HCT116 (cell line): ENCODE measurements around the gene GPR27. TPM values are rescaled to one million over a fixed set of nuclear protein-coding genes. Genes with fewer than 3 reads are reported as not detected.

Experiments used
- ATAC-seq: fragments of 200-7000 bp; cut with Tn5 transposase; 2 replicates; pipeline ENCODE4 v1.9.1; 2020; ENCODE audit warnings: mild to moderate bottlenecking, moderate library complexity
- BruUV-seq: library from RNA; stranded (reverse); fragments of 400-500 nt; replicated peaks from 2 replicates; lab custom pipeline; 2021; lab: Mats Ljungman, UMichigan
- CTCF ChIA-PET: fragments of 300-600 bp; sonication (Branson Sonifier 250); formaldehyde crosslinking; loops from one replicate; lab custom pipeline; 2021; ENCODE audit warnings: antibody characterized with exemption; lab: Charles Lee
- POLR2A ChIA-PET: fragments of 300-600, 350-600 bp; sonication (Branson Sonifier 250); formaldehyde crosslinking; loops from one replicate; lab custom pipeline; 2021; ENCODE audit warnings: antibody characterized with exemption; lab: Charles Lee
- RAD21 ChIA-PET, 2 experiments: fragments of 300-600 bp; sonication (Branson Sonifier 250); formaldehyde crosslinking; loops; one replicate each; lab custom pipeline; 2023; ENCODE audit warnings: low total read pairs in 2 of 2; ENCODE audit not compliant: uncharacterized antibody in 2 of 2, unreplicated experiment in 2 of 2, low non-redundant PET in 1 of 2; lab: Charles Lee
- DNase-seq: peaks from one replicate; pipeline ENCODE4 v3.0.0-alpha.2; 2010; ENCODE audit warnings: low read depth, low spot score
- H2AFZ ChIP-seq: fragments of 200-600 bp; shearing (Covaris generic), sonication (generic); 2 replicates; pipeline ENCODE4 v1.6.1; 2017; ENCODE audit warnings: low read depth, mixed run types, mixed read lengths, antibody characterized with exemption, low read length; ENCODE audit not compliant: poor library complexity, severe bottlenecking
- H3K27ac ChIP-seq: 2 replicates; pipeline ENCODE4 v1.5.1; 2012; ENCODE audit warnings: low read depth, low read length
- H3K27me3 ChIP-seq: fragments of 200-600 bp; sonication (generic); 2 replicates; pipeline ENCODE4 v1.6.1; 2016; ENCODE audit warnings: mixed run types, low read length, mixed read lengths; ENCODE audit not compliant: insufficient read depth
- H3K36me3 ChIP-seq, 2 experiments: fragments of 200-500 bp in 1 of 2; fragments of 200-600 bp in 1 of 2; sonication (Bioruptor generic) in 1 of 2; sonication (generic) in 1 of 2; 2 replicates each; pipeline versions ENCODE4 v1.5.1 to v1.6.1; 2014 to 2016; ENCODE audit warnings: low read length in 2 of 2, inconsistent platforms in 1 of 2, mixed read lengths in 1 of 2, mixed run types in 1 of 2; ENCODE audit not compliant: insufficient read depth in 2 of 2, control insufficient read depth in 1 of 2
- H3K4me1 ChIP-seq, 2 experiments: fragments of 200-600 bp in 1 of 2; sonication (generic) in 1 of 2; 2 replicates each; pipeline versions ENCODE4 v1.5.1 to v1.6.1; 2012 to 2017; ENCODE audit warnings: low read length in 2 of 2, inconsistent platforms in 1 of 2, mild to moderate bottlenecking in 1 of 2, mixed read lengths in 1 of 2, mixed run types in 1 of 2, moderate library complexity in 1 of 2; ENCODE audit not compliant: insufficient read depth in 2 of 2, control insufficient read depth in 1 of 2
- H3K4me2 ChIP-seq: fragments of 200-600 bp; sonication (generic); 2 replicates; pipeline ENCODE4 v1.6.1; 2017; ENCODE audit warnings: mixed run types, low read length, mixed read lengths
- H3K4me3 ChIP-seq, 2 experiments: fragments of 200-600 bp in 1 of 2; sonication (generic) in 1 of 2; replicated peaks in 1 of 2; 2 replicates each; pipeline ENCODE4 v1.5.1; 2011 to 2016; ENCODE audit warnings: low read length in 2 of 2, control low read depth in 1 of 2, low read depth in 1 of 2, mild to moderate bottlenecking in 1 of 2, mixed read lengths in 1 of 2, mixed run types in 1 of 2
- H3K79me2 ChIP-seq: fragments of 200-600 bp; sonication (generic); 2 replicates; pipeline ENCODE4 v1.6.1; 2017; ENCODE audit warnings: mild to moderate bottlenecking, mixed run types, low read length, moderate library complexity, mixed read lengths; ENCODE audit not compliant: insufficient read depth
- H3K9ac ChIP-seq: fragments of 200-600 bp; sonication (generic); 2 replicates; pipeline ENCODE4 v1.6.1; 2016; ENCODE audit warnings: low read length, mixed read lengths
- H3K9me2 ChIP-seq: fragments of 200-600 bp; sonication (generic), shearing (Covaris generic); 2 replicates; pipeline ENCODE4 v1.6.1; 2017; ENCODE audit warnings: mixed run types, mild to moderate bottlenecking, moderate library complexity; ENCODE audit not compliant: insufficient read depth
- H3K9me3 ChIP-seq, 2 experiments: fragments of 200-500 bp in 1 of 2; fragments of 200-600 bp in 1 of 2; sonication (Bioruptor generic) in 1 of 2; sonication (generic) in 1 of 2; 2 replicates each; pipeline ENCODE4 v1.6.1; 2014 to 2017; ENCODE audit warnings: low read length in 2 of 2, mixed read lengths in 2 of 2, inconsistent platforms in 1 of 2, low read depth in 1 of 2, mild to moderate bottlenecking in 1 of 2, mixed run types in 1 of 2, moderate library complexity in 1 of 2; ENCODE audit not compliant: control insufficient read depth in 1 of 2, insufficient read depth in 1 of 2
- H4K20me1 ChIP-seq: fragments of 200-600 bp; sonication (generic), shearing (Covaris generic); 2 replicates; pipeline ENCODE4 v1.6.1; 2017; ENCODE audit warnings: mixed run types, mild to moderate bottlenecking, moderate library complexity; ENCODE audit not compliant: insufficient read depth
- CTCF ChIP-seq, 3 experiments: fragments of 200-600 bp in 1 of 3; sonication (generic) in 1 of 3; IDR thresholded peaks in 2 of 3; conservative IDR thresholded peaks in 1 of 3; 2 replicates each; pipeline ENCODE4 v1.5.1; 2012 to 2017; ENCODE audit warnings: low read depth in 2 of 3, low read length in 2 of 3, antibody characterized with exemption in 1 of 3, borderline replicate concordance in 1 of 3, control low read depth in 1 of 3, mild to moderate bottlenecking in 1 of 3, mixed read lengths in 1 of 3, mixed run types in 1 of 3, moderate library complexity in 1 of 3; ENCODE audit not compliant: insufficient read depth in 1 of 3
- EZH2 ChIP-seq: fragments of 200-600 bp; sonication (generic); IDR thresholded peaks from 2 replicates; pipeline ENCODE4 v1.6.1; 2017; ENCODE audit warnings: antibody characterized with exemption, mixed run types
- JUND ChIP-seq: IDR thresholded peaks from 2 replicates; pipeline ENCODE4 v1.6.1; 2012
- MAX ChIP-seq: IDR thresholded peaks from 2 replicates; pipeline ENCODE4 v1.6.1; 2012
- REST ChIP-seq: IDR thresholded peaks from 2 replicates; pipeline ENCODE4 v1.6.1; 2012; ENCODE audit warnings: low read depth
- SIN3A ChIP-seq: IDR thresholded peaks from 2 replicates; pipeline ENCODE4 v1.6.1; 2012; ENCODE audit warnings: low read depth
- SP1 ChIP-seq: IDR thresholded peaks from 2 replicates; pipeline ENCODE4 v1.6.1; 2012; ENCODE audit warnings: low read depth
- SRF ChIP-seq: IDR thresholded peaks from 2 replicates; pipeline ENCODE4 v1.6.1; 2012; ENCODE audit warnings: low read depth
- intact Hi-C: fragments of 100-400 bp; cut with micrococcal nuclease; formaldehyde crosslinking; loops from 2 replicates; pipeline ENCODE4 v1.10.0; 2022
- total RNA-seq: library from RNA; stranded (reverse); gene quantifications from one replicate; pipeline ENCODE4 v1.2.1, GENCODE V29; 2021; ENCODE audit not compliant: unreplicated experiment

Gene GPR27
- total RNA-seq, 1 experiment from 2014 or later = not detected

- Histone ChIP-seq H3K4me2 (no peak overlapping the region), H3K9me3 (no peaks in the 10 kb centered on the region), H3K4me3 (no peak overlapping the region), H4K20me1 (no peaks in the 10 kb centered on the region), H3K9me2 (no peaks in the 10 kb centered on the region), H3K79me2 (no peaks in the 10 kb centered on the region), H3K27ac (no peak overlapping the region), H3K27me3 (no peaks in the 10 kb centered on the region; the same call in 1 of the 2 replicates), H3K36me3 (no peaks in the 10 kb centered on the region), H2AFZ (no peak overlapping the region), H3K9ac (no peak overlapping the region), H3K4me1 (peaks cover 0 to 9% of the 10 kb centered on the region in 2 experiments; a peak in 3 of 4 replicates)
- intact Hi-C loops = loop anchor here (5.0 kb wide), 1 partner anchor 125 kb away; no protein-coding TSS in a partner anchor
- DNase-seq (no peak), ATAC-seq (no peak)
- ChIA-PET RAD21 (no interaction called here), CTCF (no interaction called here), POLR2A (no interaction called here)
- no TSS peak for BruUV-seq
- no peak for TF ChIP-seq EZH2
- TF ChIP-seq SP1 = no peak
- no peak for TF ChIP-seq REST
- no peak for TF ChIP-seq SRF
- no peak for TF ChIP-seq CTCF (IDR thresholded peaks at IDR 0.05 in 2 of 3, conservative IDR thresholded peaks at IDR 0.05 in 1 of 3; ENCODE audit: borderline replicate concordance in 1 of 3, insufficient read depth in 1 of 3, low read depth in 2 of 3, low read length in 2 of 3)
- TF ChIP-seq MAX = no peak
- no peak for TF ChIP-seq JUND
- TF ChIP-seq SIN3A = no peak
Measured at GRCh38 chr3:71732637-71733036, 21.0 kb upstream of the GPR27 start.
